Endometrium (tissue), 2 donors: ENCODE results near the gene TUBB4B.

Source experiments
- FAIRE-seq: peaks from 2 replicates; lab custom pipeline; 2012; peaks lifted over from hg19 to GRCh38; lab: Jason Lieb, UNC
- donor health status: control.
- donor health status: control.

The TUBB4B gene

DNA sequence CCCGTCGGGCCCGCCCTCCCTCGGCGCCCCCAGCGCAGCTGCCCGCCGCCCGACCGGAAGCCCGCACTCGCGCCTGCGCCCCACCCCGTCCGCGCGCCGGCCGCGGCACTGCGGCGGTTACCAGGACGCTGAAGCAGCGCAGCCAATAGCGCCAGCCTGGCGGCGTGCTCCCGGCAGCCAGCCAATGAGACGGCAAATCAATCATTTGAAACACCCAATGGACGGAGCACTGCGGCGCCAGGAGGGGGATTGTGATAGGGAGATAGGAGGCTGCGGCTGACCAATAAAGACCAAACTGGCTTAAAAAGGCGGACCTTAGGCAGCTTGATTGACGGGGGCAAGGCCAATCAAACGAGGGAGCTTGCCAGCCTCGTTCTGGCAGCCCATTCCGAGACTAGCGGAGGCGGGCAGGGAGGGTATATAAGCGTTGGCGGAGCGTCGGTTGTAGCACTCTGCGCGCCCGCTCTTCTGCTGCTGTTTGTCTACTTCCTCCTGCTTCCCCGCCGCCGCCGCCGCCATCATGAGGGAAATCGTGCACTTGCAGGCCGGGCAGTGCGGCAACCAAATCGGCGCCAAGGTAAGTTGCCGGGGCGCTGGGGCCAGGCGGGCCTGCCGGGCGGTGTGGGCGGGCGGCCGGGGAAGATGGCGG, at the start of gene TUBB4B:
Gene TUBB4B (plus strand): TSS at position 447 of the 649 bp plus-strand sequence. CDS start 74 bp downstream, at position 521.
- peak; percentile 98 for FAIRE-seq

- no peak for FAIRE-seq
Observed at GRCh38 chr9:137191691-137192447, 49.2 kb upstream of the TUBB4B start.

DNA sequence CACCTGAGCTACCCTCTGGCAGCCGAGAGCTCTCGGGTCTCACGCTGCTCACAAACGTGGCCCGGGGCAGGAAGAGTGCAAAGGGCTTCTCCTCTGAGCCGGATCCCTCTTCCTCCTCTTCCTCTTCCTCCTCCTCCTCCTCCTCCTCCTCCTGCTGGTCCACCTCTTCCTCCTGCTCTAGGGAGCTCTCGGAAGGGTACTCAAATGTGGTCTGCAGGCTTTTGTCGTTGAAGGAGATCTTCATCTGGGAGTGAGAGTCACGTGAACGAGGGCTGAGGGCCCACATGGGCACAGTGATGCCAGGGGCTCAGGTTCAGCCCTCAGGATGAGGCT, 48.7 kb upstream of the TUBB4B start:
- FAIRE-seq, result no peak

GRCh38 chr9:137192859-137193258, 48.2 kb upstream of the TUBB4B start:
- FAIRE-seq, result no peak

GRCh38 chr9:137193771-137194170, 47.3 kb upstream of the TUBB4B start:
- FAIRE-seq, result no peak

GRCh38 chr9:137194388-137194787, 46.7 kb upstream of the TUBB4B start:
- no peak for FAIRE-seq

DNA sequence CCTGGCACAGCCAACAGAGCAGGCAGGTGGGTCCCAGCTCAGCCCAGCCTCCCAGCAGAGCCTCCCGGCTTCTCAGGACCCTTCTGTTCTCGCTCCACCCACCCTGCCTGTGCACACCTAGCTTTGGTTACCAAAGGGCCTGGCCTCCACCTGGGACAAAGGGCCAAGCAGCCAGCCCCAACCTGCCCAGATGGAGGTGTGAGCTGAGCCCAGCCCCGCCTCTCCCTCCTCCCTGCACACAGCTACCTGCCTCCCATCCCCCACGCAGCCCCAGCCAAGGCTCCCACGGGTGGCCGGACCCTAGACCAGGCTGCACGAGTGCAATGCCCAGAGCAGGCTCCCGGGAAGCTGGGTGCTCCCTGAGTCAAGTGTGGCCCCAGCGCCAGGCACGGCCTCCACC, 46.2 kb upstream of the TUBB4B start:
- FAIRE-seq, result no peak

DNA sequence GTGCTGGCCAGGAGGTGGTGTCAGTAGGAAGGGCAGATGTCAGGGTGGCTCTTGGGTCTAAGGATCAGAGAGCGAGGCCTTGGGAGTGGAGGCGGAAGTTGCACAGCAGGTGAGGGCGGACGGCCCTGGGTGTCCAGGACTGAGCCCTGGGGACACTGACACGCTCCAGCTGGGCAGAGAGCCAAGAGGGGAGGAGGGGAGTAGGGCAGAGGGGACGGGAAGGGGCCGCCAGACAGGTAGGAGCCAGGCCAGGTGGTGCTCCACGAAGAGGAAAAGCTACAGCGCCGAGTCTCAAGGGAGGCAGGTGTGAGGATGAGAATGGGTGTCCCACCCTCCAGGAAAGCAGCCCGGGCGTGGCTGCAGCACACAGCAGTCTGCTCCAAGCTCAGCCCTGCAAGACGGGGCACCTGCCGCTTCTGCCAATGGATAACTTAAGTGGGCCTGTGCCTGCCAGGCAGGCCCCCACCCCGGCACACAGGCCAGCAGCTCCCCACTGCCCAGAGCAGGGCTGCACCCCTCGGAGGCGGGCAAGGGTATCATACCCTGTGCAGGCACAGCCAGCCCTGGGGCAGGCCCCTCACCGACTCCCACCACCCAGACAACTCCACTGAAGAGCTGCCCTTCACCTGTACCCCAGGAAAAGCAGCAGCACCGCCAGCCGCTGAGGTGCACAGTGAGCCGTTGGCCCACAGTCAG, 45.4 kb upstream of the TUBB4B start:
- no peak for FAIRE-seq

DNA sequence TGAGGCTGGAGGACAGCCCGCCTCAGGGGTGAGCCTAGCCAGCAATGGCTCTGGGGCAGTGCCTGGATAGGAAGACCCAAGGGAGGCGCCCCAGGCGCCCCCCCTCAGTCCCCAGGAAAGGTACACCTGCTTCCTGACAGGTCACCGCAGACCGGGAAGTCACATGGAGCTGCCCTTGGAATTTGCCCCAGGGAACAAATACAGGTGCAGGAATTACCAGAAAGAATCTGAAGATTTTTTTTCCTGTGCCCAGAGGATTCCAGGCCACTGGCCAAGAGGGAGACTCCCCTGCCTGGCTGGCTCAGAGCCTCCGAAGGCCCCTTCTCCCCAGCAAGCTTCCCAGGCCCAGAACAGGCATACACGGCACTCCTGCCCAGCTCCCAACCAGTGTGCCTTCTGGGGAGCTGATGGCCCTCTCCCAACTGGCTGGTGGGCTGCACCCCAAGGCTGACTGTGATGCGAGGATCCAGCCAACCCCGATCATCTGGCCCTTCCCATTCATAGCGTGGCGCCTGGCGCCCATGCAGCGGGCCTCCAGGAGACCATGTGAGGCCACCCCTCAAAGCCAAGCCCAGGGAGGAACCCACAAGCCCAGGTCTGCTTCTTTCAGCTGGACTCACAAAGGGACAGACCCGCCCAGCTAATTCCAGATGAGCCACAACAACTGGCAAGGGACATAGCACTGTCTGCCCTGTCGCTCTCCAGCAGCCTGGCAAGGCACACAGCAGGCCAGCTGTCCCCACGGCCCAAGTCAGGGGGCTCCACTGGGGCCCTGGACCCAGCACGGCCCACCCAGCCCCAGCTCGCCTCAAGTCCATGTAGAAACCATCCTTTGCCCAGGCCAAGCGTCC, 42.8 kb upstream of the TUBB4B start:
- FAIRE-seq, result no peak

DNA sequence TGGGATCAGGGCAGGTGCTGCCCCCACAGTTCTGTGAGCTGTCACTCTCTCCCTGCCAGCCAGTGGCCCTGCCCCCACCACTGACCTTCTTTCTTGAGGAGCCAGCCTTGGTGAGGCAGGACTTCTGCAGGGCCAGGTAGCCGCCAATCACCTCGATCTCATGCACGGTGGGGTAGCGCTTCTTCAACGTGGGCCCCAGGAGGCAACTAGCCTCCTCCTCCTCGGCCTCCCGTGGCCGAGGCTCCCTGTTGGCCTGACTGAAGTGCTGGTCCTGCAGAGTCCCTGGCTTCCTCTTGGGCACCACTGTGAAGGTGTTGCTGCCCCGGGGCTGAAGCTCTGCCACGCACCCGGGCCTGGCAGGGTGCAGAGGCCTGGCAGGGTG, 42.2 kb upstream of the TUBB4B start:
- FAIRE-seq, result no peak

GRCh38 chr9:137199411-137200121, 41.5 kb upstream of the TUBB4B start:
- FAIRE-seq, result no peak

GRCh38 chr9:137200311-137201204, 40.5 kb upstream of the TUBB4B start, which contains the start of gene TPRN:
Gene TPRN, minus strand, starts transcription at chr9:137200741. Its CDS starts 30 bp downstream, at chr9:137200711.
- FAIRE-seq, result peak; percentile 93

DNA sequence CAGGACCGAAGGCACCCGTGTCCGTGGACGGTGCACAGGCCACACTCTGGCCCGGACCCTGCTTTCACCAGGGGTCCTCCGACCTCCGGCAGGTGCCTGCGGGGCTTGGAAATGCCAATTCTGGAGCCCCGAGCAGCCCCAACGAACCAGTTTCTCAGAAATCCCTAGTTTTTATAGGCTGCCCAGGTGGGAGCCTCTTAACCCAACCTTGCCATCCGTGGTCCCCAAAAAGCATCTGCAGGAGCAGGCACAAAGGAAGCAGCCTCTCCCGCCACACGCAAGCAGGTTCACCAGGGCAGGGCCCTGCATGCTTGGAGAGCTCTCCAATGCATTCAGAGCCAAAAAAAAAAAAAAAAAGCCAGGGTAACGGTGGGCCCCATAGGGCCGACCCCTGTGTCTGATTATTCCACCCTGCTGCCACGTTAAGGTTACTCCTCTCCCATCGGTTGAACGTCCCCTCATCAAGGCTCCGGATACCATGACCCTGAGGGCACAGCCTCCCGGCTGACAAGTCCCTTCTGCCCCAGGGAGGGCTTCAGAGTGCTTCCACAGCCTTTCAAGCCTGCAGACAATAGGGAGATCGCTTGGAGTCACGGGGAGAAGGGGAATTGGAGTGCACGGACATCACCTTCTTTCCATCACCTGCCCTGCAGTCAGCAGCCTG, 39.8 kb upstream of the TUBB4B start:
- FAIRE-seq, result no peak

- no peak for FAIRE-seq
Observed at GRCh38 chr9:137202966-137203365, 38.1 kb upstream of the TUBB4B start.

GRCh38 chr9:137204731-137205125, 36.4 kb upstream of the TUBB4B start:
- no peak for FAIRE-seq

DNA sequence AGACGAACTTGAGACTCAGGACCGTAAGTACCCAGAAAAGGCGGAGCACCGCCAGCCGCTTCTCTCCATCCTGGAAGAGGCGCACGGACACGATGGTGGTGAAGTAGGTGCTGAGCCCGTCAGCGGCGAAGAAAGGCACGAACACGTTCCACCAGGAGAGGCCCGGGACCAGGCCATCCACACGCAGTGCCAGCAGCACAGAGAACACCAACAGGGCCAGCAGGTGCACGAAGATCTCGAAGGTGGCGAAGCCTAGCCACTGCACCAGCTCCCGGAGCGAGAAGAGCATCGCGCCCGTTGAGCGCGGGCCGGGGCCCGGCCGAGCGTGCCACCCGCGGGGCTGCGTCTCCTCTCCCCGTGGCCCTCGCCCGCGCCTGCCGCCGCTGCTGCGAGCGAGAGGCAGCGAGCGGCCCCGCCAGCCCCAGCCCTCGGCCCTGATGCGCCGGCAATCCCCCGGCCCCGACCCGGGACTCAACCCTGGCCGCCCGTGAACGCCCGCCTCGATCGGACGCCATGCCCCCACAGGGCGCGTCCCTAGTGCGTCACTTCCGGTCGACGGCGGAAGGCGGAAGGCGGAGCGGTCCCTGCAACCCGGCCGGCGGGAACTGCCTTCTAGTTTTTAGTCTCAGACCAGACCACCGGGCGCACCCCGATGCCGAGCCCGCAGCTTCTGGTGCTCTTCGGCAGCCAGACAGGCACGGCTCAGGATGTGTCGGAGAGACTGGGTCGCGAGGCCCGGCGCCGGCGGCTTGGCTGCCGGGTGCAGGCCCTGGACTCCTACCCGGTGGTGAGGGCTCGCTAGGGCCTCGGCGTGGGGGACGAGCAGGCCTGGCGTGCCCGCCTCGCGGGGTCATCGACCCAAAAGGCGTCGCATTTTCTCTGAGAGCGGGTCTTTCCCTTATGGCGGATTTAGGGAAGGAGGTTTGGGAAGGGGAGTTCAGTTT, 35.7 kb upstream of the TUBB4B start, which contains the start of the genes NDOR1 and TMEM203:
Gene NDOR1 (plus strand): TSS at position 575 of the 944 bp plus-strand sequence. CDS start 78 bp downstream, at position 653.
Gene TMEM203 (minus strand): TSS at position 523 of the 944 bp plus-strand sequence. CDS start 234 bp downstream, at position 289.
- FAIRE-seq, result no peak

DNA sequence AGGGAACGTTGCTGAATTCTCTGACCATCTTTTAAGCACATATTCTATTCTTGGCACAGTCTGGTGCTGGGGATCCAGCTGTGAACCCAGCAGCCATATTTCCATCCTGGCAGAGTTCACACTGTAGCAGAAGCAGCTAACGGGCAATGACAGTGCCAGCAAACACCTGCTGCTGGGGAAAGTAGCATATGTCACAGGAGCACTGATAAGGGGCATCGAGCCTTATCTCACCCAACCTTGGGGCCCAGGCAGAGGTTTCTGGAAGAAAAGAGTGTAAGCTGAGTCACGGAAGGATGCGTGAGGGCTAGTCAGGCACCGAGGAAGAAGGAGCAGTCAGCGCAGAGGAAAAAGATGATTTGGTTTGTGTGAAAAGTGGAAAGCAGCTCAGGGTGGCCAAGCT, 34.5 kb upstream of the TUBB4B start:
- no peak for FAIRE-seq

DNA sequence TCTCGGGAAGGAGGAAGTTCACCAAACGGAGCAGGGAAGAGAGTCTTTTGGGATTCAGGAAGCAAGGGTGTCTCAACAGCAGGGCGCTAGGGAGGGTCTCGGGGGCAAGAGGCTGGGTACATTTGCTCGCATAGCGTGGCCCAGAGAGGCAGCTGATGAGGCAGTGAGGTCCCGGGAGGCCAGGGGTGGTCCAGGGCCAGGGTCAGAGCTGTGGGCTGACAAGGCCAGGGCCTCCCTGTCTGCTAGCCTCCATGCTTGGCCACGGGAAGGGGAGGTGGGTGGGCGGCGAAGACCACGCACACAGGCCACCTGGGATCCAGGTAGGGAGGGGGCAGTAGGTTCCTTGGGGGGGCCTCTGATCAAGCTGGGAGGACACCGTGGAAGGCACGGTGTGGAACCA, 29.6 kb upstream of the TUBB4B start:
- no peak for FAIRE-seq

GRCh38 chr9:137212520-137212919, 28.6 kb upstream of the TUBB4B start:
- FAIRE-seq, result no peak
